NK-92 (cell line): ENCODE results near the gene NCBP2.

Experiments
- DNase-seq: peaks from one replicate; lab custom pipeline; 2025; ENCODE audit not compliant: unreplicated experiment; lab: John Stamatoyannopoulos, UW

Gene NCBP2

DNA sequence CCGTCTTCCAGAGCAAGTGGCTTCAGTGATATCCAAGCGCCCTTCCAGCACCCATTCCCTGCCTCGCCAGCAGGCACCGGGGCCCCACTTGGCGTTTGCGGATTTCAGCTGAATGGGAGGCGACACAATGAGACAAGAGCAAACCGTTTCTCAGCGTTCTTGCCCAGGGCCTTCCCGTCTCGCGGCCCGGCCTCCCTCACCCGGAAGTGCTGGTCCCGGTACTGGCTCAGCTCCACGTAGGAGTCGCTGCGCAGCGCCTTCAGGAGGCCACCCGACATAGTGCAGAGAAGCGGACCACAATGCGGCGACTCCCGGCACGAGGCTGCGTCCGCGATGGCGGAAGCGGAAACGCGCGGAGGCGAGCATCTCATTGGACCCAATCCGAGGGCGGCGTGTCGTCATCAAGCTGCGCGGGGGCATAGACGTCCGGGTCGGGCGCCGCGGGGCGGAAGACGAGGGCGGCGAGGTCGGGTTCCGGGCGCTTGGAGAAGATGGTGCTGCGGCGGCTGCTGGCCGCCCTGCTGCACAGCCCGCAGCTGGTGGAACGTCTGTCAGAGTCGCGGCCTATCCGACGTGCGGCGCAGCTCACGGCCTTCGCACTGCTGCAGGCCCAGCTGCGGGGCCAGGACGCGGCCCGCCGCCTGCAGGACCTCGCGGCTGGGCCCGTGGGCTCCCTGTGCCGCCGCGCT is at the start of gene NCBP2:
NCBP2 (minus strand) TSS at position 303 of the 689 bp plus-strand sequence; CDS start at position 278, 25 bp downstream.
- DNase-seq, result peak; percentile 91

DNA sequence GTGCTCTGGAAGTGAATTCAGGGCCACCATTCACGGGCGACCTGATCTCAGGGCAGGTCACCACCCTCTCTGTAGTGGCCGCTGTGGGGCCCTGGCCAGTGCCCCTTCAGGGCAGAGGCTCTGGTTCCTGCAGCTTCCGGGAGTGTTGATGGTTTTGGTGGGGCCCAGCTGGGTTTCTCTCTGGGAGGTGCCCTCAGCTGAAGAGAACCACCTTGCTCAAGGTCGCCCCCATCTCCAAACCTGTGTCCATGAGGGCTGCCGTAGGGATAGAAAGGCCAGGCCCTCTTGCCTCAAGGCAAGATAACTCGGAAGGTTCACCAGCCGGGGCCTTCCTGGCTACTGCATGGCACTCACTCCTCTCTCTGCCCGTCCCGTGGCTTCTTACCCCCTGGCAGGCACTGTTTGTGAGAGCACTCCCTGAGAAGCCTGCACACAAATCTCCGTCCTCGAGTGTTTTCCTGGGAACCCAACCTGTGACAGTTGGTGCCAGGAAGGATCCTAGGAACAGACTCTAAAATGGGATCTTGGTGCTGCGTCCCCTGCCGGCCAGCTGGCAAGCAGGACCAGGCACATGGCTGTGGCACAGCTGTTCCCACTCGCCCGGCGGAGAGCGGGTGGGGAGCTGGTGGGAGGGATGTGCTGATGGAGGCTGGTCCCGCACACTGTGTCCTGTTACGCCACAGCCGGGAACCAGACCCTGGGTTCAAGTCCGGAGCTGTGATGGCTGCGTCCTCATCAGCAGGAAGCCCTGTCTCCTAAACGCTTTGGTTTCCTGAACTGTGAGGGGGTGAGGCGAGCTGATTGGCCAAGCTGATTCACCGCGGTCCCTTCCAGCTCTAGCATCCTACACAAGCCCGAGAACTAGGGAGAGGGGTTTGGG is 49.5 kb upstream of the NCBP2 start:
- DNase-seq, result no peak

DNA sequence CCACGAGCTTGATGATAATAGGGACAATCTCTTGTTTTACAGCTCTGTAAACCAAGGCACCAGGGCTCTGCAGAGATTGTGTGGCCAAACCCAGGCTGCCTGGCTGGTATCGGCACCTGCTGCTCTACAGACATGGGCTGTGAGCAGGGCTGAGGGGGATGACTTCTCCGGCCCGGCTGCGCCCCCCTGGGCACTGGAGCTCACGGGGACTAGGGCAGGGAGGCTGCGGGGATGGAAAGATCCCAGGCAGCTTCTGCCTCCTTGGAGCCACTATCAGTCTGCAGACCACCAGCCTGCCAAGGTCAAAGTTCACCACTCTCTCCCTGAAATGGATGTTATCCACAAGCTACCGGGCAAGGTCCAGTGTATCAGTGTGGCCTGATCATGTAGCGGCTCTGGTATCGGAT is 48.3 kb upstream of the NCBP2 start:
- no peak for DNase-seq

DNA sequence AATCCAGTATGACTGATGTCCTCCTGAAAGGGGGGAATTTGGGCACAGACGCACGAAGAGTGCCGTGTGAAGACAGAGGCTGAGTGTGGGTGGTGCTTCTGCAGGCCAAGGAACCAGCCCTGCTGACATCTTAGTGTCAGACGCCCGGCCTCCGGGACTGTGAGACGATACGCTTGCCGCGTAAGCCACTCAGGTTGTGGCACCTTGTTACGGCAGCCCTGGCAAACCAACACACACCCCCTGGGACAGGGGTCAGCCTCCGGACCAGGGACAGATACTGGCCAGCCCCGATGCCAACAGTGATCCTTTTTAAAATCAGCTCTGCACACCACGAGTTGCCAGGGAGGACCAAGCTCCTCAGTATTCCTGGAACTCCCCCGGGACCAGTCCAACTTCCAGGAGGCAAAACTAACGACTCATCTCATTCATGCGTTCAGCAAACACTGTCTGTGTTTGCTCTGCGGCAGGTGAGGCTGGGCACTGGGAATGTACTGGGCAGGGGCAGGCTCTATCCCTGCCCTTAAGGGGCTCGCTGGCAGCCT is 47.5 kb upstream of the NCBP2 start:
- DNase-seq, result no peak

- DNase-seq, result no peak
Observed at GRCh38 chr3:196988241-196989029, 46.1 kb upstream of the NCBP2 start.

GRCh38 chr3:196987022-196987421 is 44.7 kb upstream of the NCBP2 start:
- DNase-seq, result no peak

DNA sequence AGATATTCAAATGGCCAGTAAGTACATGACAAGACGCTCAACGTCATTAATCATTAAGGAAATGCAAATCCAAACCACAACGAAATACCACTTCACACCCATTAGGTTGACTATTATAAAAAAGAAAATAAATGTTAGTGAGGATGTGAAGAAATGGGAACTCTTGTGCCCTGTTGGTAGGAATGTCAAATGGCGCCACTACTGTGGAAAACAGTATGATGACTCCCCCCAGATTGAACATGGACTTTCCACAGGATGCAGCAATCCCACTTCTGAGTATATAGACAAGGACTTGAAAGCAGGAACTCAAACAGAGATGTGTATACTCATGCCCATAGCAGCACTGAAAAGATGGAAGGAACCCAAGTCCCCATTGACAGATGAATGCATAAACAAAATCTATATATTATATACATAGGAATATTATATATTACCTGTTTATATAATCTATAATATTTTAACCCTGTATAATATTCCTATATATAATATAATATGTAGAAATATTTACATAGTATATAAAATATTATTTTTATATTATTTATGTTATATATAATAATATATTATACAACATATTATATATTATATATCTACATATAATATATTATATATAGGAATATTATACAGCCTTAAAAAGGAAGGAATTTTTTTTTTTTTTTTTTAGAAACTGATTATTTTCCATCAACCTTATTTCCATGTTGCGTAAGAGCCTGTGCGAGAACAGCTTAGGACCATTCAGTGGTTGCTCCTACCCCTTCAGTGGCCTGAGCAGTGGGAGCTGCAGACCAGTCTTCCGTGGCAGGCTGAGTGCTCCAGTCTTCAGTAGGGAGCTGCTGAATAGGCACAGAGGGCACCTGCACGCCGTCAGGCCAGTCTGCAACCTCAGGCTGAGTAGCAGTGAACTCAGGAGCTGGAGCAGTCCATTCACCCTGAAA is 43.9 kb upstream of the NCBP2 start:
- no peak for DNase-seq

DNA sequence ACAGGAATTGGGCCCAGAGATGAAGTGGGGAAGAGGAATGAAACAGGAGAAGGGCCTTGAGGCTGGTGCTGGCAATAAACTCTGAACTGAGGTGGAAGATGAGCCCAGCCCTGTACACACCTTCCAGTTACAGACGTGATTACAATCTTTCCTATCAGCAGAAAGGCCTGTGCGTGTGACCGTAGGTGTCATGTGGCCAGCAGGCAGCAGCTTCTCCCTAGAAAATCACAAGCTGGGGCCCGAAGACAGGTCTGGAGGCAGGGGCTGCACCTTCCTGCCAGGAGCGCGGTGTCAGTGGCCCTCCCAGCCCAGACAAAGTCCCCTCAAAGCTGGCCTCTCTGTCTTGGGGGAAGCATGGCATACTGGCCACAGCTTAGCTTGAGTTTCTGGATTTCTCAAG is 43.0 kb upstream of the NCBP2 start:
- no peak for DNase-seq

DNA sequence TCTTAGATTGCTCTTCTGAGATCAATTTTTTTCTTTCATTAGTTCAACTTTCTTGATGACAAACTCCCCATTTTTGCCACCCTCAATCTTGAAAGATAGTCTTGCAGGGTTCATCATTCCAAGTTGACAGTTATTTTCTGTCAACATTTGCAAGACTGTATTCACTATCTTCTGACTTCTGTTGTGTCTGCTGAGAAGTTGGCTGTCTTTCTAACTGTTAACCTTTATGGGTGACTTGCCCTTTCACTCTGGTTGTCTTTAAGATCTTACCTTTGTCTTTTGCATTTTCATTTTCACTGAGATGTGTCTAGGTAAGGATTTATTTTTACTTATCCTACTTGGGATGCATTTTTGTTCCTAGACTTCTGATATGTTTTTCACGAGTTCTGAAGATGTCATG is 40.9 kb upstream of the NCBP2 start:
- no peak for DNase-seq

DNA sequence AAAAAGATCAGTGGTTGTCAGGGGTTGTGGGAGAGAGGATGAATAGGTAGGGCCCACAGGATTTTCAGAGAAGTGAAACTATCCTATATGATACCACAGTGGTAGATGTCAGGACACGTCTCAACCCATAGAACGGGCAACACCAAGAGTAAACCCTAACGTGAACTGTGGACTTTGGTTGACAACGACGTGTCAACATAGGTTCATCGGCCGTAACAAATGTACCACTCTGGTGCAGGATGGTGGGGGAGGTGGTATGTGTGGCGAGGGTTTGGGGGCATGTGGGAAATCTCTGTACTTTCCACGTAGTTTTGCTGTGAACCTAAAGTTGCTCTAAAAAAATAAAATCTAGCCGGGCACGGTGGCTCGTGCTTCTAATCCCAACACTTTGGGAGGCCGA is 39.3 kb upstream of the NCBP2 start:
- no peak for DNase-seq

DNA sequence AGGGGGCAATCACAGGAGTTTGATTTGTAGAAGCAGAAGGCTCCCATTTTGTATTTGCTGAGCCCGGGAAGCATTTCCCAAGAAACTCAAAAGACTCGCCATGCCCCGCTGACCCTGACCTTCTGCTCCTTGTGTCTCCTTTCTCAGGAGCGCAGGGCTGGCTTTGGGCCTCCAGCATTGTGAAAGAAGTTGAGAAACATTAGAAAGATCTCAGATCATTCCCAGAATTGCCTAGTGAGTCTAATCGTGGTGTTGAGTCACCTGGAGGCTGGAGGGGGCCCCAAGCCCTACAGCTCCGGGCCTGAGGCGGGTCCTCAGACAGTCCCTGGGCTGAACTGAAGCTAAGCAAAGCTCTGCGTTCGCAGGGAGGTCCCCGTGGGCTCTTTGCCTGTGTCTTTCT is 37.2 kb upstream of the NCBP2 start:
- no peak for DNase-seq

DNA sequence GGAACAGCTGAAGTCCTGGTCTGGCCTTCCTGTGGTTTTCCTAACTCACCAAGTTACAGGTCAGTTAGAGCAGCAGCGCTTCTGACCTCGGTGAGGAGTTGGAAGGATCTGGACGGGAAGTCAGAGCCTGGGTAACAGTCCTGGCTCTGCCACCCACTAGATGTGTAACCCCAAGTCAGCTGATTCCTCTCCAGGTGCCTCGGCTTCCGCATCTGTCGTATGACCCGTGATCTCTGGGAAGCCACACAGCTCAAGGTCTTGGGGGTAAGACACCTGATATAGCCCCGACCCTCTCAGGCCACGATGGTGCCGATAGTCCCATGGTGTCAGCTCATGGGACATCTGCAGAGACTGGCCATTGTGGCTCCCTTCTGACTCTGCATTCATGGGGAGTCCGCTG is 34.6 kb upstream of the NCBP2 start:
- no peak for DNase-seq

- DNase-seq, result no peak
Observed at GRCh38 chr3:196975349-196975748, 33.0 kb upstream of the NCBP2 start.

GRCh38 chr3:196974661-196975060 is 32.3 kb upstream of the NCBP2 start:
- DNase-seq, result no peak

GRCh38 chr3:196971094-196971698 is 28.9 kb upstream of the NCBP2 start:
- DNase-seq, result no peak

DNA sequence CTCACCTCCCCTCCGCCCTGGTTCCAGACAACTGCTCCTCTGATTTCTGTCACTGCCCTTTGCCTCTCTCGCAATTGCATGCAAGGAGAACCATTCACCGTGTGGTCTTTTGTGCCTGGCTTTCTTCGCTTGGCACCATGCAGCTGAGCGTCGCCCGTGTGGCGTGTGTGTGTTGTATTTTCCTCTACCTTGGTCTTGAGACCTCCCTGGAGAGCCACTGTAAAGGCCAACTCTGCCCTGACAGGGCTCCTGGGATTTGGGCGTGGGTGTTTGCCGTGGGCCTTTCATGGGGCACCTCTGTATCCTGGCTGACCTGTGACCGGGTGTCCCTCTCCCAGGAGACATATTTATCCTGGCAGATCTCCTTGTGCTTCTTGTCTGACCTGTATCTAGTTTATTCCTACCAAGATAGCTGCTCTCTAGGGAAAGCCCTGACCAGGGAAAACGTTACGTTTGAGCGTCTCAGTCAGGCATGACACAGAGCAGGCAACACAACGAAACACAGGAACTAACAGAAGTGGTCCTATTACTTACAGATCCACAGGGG is 28.3 kb upstream of the NCBP2 start:
- DNase-seq, result no peak

DNA sequence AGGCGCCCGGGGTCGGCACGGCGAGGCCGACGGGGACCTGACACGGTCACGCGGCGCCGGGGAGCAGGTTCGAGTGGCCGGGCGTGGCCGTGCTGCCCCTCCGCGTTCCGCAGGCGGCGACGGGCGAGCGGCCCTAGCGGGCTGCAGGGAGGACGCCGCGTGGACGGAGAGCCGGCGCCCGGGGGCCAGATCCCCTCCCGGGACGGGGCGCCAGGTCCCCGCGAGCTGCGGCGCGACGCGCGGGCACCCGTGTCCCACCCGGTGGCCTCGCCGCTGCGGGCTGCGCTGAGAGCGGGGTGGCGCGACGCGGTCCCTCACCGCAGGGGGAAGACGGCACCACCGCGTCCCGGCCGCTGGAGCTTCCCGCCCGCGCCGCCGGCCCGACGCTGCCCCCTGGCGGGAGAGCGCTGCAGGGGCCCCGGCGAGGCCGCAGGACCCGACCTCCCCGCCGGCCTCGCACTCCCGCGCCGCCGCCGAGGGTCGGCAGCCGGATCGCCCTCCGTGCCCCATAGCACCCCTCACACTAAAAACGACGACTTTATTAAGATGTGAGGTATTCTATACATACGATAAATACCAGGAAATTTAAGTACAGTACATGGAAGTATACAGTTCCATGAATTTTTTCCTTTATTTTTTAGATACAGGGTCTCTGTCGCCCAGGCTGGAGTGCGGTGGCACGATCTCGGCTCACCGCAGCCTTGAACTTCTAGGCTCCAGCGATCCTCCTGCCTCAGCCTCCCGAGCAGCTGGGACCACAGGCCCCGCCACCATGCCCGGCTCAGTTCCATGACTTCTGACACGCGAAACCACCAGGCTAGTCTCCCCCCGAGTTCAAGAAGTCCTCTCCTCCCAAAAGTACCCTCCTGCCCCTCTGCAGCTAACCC is 27.6 kb upstream of the NCBP2 start:
- no peak for DNase-seq

GRCh38 chr3:196969134-196969659 is 26.9 kb upstream of the NCBP2 start:
- DNase-seq, result no peak
